ENCODE results near the gene PTPRA. TPM values are rescaled to one million over a fixed set of nuclear protein-coding genes. Genes with fewer than 3 reads are reported as not detected.

Gene PTPRA
- total and polyA plus RNA-seq, 2 donors (not counting 1 experiment from before 2014, with no cell fraction given): 32.1 to 64.2 TPM

- Histone ChIP-seq H2AFZ (ENCODE audit: insufficient read depth, low read depth, low read length, poor library complexity, severe bottlenecking) (no peak overlapping the region), H3K27ac (ENCODE audit: low read length in 2 of 2) (no peak overlapping the region), H3K27me3 (replicated peaks in 1 of 4; ENCODE audit: control extremely low read depth in 1 of 4, control insufficient read depth in 3 of 4, insufficient read depth in 4 of 4, low read length in 3 of 4) (no peaks in the 10 kb centered on the region), H3K9ac (ENCODE audit: low read length) (no peak overlapping the region), H4K20me1 (ENCODE audit: control insufficient read depth, insufficient read depth, low read length, poor library complexity, severe bottlenecking) (no peaks in the 10 kb centered on the region), H3K9me3 (ENCODE audit: control extremely low read depth in 1 of 3, control insufficient read depth in 2 of 3, insufficient read depth in 1 of 3, low read length in 2 of 3) (peaks cover 0 to 1% (median 0%) of the 10 kb centered on the region in 3 donors), H3K4me2 (replicated peaks; ENCODE audit: low read depth, low read length, poor library complexity, severe bottlenecking) (no peak overlapping the region), H3K4me1 (ENCODE audit: control insufficient read depth in 2 of 2, insufficient read depth in 2 of 2, low read length in 2 of 2) (peaks cover 0 to 2% of the 10 kb centered on the region in 2 donors), H3K79me2 (ENCODE audit: control insufficient read depth, insufficient read depth, low read length) (peaks cover 19% of the 10 kb centered on the region), H3K4me3 (ENCODE audit: control extremely low read depth in 1 of 5, extremely low read depth in 1 of 5, insufficient read depth in 1 of 5, low read depth in 2 of 5, low read length in 4 of 5) (no peak overlapping the region), H3K36me3 (replicated peaks in 1 of 2; ENCODE audit: control extremely low read depth in 1 of 2, control insufficient read depth in 1 of 2, extremely low read depth in 1 of 2, insufficient read depth in 2 of 2, low read length in 1 of 2) (peaks cover 0 to 3% of the 10 kb centered on the region in 2 experiments)
- Mint-ChIP-seq H3K27ac (no peak overlapping the region), H3K27me3 (no peaks in the 10 kb centered on the region), H3K4me1 (peaks cover 3% of the 10 kb centered on the region), H3K9me3 (ENCODE audit: insufficient read depth) (no peaks in the 10 kb centered on the region), H3K4me3 (no peak overlapping the region)
- CTCF ChIA-PET: no interaction called here
- DNase-seq (no peak), ATAC-seq (ENCODE audit: low read depth) (no peak)
- intact Hi-C loops (cut with micrococcal nuclease): no loop called here
- TF ChIP-seq EZH2 (IDR thresholded peaks at IDR 0.05; ENCODE audit: borderline replicate concordance, insufficient read depth, low read depth, low read length, poor library complexity, severe bottlenecking) (no peak), CTCF (IDR thresholded peaks at IDR 0.05) (no peak)
- 71% methylated on average over 1 of the region's 5 CpGs for WGBS (ENCODE audit: insufficient coverage)
- POLR2A ChIA-PET: no interaction called here
These were observed 26.6 kb upstream of the PTPRA start for GRCh38 chr20:2846698-2847097.

GRCh38 chr20:2847802-2848201, 25.5 kb upstream of the PTPRA start:
- TF ChIP-seq EZH2 (IDR thresholded peaks at IDR 0.05; ENCODE audit: borderline replicate concordance, insufficient read depth, low read depth, low read length, poor library complexity, severe bottlenecking): no peak
- TF ChIP-seq CTCF (IDR thresholded peaks at IDR 0.05): no peak
- H3K27me3 Mint-ChIP-seq: no peaks in the 10 kb centered on the region
- Histone ChIP-seq H3K27me3 (replicated peaks in 1 of 4; ENCODE audit: control extremely low read depth in 1 of 4, control insufficient read depth in 3 of 4, insufficient read depth in 4 of 4, low read length in 3 of 4) (no peaks in the 10 kb centered on the region), H3K79me2 (ENCODE audit: control insufficient read depth, insufficient read depth, low read length) (peaks cover 15% of the 10 kb centered on the region), H3K9ac (ENCODE audit: low read length) (no peak overlapping the region), H3K36me3 (replicated peaks in 1 of 2; ENCODE audit: control extremely low read depth in 1 of 2, control insufficient read depth in 1 of 2, extremely low read depth in 1 of 2, insufficient read depth in 2 of 2, low read length in 1 of 2) (peaks cover 0 to 3% of the 10 kb centered on the region in 2 experiments), H3K4me2 (replicated peaks; ENCODE audit: low read depth, low read length, poor library complexity, severe bottlenecking) (no peak overlapping the region), H3K27ac (ENCODE audit: low read length in 2 of 2) (no peak overlapping the region), H3K4me3 (ENCODE audit: control extremely low read depth in 1 of 5, extremely low read depth in 1 of 5, insufficient read depth in 1 of 5, low read depth in 2 of 5, low read length in 4 of 5) (no peak overlapping the region), H4K20me1 (ENCODE audit: control insufficient read depth, insufficient read depth, low read length, poor library complexity, severe bottlenecking) (peaks cover 4% of the 10 kb centered on the region), H3K9me3 (ENCODE audit: control extremely low read depth in 1 of 3, control insufficient read depth in 2 of 3, insufficient read depth in 1 of 3, low read length in 2 of 3) (peaks cover 0 to 4% (median 0%) of the 10 kb centered on the region in 3 donors), H2AFZ (ENCODE audit: insufficient read depth, low read depth, low read length, poor library complexity, severe bottlenecking) (no peak overlapping the region), H3K4me1 (ENCODE audit: control insufficient read depth in 2 of 2, insufficient read depth in 2 of 2, low read length in 2 of 2) (peaks cover 5 to 8% of the 10 kb centered on the region in 2 donors)
- peaks cover 14% of the 10 kb centered on the region for H3K4me1 Mint-ChIP-seq
- 98% methylated on average over 4 of the region's 4 CpGs for WGBS (ENCODE audit: insufficient coverage)
- H3K9me3 Mint-ChIP-seq (ENCODE audit: insufficient read depth): no peaks in the 10 kb centered on the region
- DNase-seq (no peak), ATAC-seq (ENCODE audit: low read depth) (no peak)
- POLR2A ChIA-PET: no interaction called here
- intact Hi-C loops (cut with micrococcal nuclease): no loop called here
- CTCF ChIA-PET: no interaction called here
- no peak overlapping the region for H3K27ac Mint-ChIP-seq
- H3K4me3 Mint-ChIP-seq: no peak overlapping the region
